Gastrocnemius medialis (tissue), 4 donors: ENCODE results near the gene SLC22A9.

Experiments used
- POLR2A ChIP-seq, 2 donors: fragments of 450-650 bp; IDR thresholded peaks; one replicate each; pipeline ENCODE4 v1.6.1; 2017; ENCODE audit warnings: antibody characterized with exemption in 2 of 2, mild to moderate bottlenecking in 2 of 2, moderate library complexity in 2 of 2
- TF ChIP-seq, protein P1 (sequence below), 5 experiments: fragments of 450-650 bp in 3 of 5; fragments of 200-600 bp in 2 of 5; sonication (generic) in 2 of 5; IDR thresholded peaks in 4 of 5; conservative IDR thresholded peaks in 1 of 5; 1 replicate in 4 of 5; 2 replicates in 1 of 5; pipeline ENCODE4 v1.5.1; 2016 to 2019; ENCODE audit warnings: antibody characterized with exemption in 5 of 5, mild to moderate bottlenecking in 3 of 5, moderate library complexity in 3 of 5

DNA sequence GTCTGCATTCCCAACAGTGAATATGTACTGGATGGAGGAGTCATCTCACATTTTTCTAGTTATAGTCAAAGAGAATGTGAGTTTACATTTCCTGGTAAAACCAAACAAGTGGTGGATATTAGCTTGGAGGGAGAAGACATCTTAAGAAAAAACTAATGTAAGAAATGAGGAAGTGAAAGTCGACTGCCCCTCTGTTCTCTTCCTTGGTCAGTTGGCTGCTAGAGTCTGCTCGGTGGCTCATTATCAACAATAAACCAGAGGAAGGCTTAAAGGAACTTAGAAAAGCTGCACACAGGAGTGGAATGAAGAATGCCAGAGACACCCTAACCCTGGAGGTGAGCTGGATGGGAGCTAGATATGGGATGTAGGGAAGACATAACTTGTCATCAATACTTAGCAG is 5.8 kb downstream of the SLC22A9 start:
- TF ChIP-seq, protein P1, sequence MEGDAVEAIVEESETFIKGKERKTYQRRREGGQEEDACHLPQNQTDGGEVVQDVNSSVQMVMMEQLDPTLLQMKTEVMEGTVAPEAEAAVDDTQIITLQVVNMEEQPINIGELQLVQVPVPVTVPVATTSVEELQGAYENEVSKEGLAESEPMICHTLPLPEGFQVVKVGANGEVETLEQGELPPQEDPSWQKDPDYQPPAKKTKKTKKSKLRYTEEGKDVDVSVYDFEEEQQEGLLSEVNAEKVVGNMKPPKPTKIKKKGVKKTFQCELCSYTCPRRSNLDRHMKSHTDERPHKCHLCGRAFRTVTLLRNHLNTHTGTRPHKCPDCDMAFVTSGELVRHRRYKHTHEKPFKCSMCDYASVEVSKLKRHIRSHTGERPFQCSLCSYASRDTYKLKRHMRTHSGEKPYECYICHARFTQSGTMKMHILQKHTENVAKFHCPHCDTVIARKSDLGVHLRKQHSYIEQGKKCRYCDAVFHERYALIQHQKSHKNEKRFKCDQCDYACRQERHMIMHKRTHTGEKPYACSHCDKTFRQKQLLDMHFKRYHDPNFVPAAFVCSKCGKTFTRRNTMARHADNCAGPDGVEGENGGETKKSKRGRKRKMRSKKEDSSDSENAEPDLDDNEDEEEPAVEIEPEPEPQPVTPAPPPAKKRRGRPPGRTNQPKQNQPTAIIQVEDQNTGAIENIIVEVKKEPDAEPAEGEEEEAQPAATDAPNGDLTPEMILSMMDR (IDR thresholded peaks at IDR 0.05 in 4 of 5, conservative IDR thresholded peaks at IDR 0.05 in 1 of 5): no peak
- no peak for TF ChIP-seq POLR2A (IDR thresholded peaks at IDR 0.05)
